ENCODE measurements around the gene MEOX1. TPM values are rescaled to one million over a fixed set of nuclear protein-coding genes. Genes with fewer than 3 reads are reported as not detected.

MEOX1 gene
- total and polyA plus RNA-seq, 2 experiments from 2014 or later = 0.32 to 1.0 TPM

DNA sequence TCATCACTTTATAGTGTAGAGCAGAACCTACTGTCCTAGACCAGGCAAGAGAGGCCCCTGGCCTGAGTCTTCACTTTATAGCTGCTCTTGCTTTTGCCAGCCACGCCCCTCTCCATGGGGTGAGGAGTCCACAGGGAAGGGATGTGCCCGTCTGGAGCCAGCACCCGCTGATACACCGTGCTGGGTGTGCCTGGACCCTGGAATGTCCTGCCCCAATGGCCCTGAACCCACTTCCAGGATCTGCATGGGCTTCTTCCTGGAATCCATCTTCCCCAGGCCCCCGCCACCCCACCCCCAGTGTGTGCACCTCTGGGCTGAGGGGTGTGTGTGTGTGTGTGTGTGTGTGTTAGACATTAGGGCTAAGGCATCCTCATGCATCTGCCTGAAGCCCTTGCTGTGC, 44.9 kb downstream of the MEOX1 start:
- TF ChIP-seq, protein P1, sequence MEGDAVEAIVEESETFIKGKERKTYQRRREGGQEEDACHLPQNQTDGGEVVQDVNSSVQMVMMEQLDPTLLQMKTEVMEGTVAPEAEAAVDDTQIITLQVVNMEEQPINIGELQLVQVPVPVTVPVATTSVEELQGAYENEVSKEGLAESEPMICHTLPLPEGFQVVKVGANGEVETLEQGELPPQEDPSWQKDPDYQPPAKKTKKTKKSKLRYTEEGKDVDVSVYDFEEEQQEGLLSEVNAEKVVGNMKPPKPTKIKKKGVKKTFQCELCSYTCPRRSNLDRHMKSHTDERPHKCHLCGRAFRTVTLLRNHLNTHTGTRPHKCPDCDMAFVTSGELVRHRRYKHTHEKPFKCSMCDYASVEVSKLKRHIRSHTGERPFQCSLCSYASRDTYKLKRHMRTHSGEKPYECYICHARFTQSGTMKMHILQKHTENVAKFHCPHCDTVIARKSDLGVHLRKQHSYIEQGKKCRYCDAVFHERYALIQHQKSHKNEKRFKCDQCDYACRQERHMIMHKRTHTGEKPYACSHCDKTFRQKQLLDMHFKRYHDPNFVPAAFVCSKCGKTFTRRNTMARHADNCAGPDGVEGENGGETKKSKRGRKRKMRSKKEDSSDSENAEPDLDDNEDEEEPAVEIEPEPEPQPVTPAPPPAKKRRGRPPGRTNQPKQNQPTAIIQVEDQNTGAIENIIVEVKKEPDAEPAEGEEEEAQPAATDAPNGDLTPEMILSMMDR (IDR thresholded peaks at IDR 0.05; ENCODE audit: low read depth, low read length) = no peak
- no peak overlapping the region for H3K4me3 ChIP-seq
- no peaks in the 10 kb centered on the region for H3K36me3 ChIP-seq
- H3K27ac ChIP-seq = no peak overlapping the region
- no peaks in the 10 kb centered on the region for H3K4me1 ChIP-seq (ENCODE audit: low read depth)
- no peak for DNase-seq (ENCODE audit: low read depth in 1 of 2, low spot score in 1 of 2)
- no peaks in the 10 kb centered on the region for H3K27me3 ChIP-seq
- no peaks in the 10 kb centered on the region for H3K9me3 ChIP-seq (ENCODE audit: low read depth)

DNA sequence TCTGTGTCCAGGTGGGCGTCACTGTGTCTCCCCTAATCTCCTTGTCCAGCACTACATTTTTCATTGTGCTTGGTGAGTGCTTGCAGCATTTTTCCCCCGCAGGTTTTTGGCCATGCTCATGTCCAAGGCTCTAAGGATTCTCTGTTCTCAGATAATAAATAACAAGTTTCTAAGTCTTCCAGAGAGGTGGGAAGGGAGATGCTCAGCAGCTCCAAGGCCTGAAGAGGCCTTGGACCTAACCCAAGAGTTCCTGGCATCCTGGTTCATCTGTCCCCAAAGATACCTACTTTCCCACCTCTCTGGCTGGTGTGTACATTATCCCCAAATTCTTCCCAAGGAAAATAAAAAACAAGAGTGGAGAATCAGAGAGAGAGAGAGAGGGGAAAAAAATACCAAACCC, 45.3 kb downstream of the MEOX1 start:
- TF ChIP-seq, protein P1 (IDR thresholded peaks at IDR 0.05; ENCODE audit: low read depth, low read length) = no peak
- Histone ChIP-seq H3K27ac (no peak overlapping the region), H3K4me1 (ENCODE audit: low read depth) (no peaks in the 10 kb centered on the region), H3K4me3 (no peak overlapping the region), H3K36me3 (no peaks in the 10 kb centered on the region), H3K9me3 (ENCODE audit: low read depth) (no peaks in the 10 kb centered on the region), H3K27me3 (no peaks in the 10 kb centered on the region)
- DNase-seq (ENCODE audit: low read depth in 1 of 2, low spot score in 1 of 2) = no peak

DNA sequence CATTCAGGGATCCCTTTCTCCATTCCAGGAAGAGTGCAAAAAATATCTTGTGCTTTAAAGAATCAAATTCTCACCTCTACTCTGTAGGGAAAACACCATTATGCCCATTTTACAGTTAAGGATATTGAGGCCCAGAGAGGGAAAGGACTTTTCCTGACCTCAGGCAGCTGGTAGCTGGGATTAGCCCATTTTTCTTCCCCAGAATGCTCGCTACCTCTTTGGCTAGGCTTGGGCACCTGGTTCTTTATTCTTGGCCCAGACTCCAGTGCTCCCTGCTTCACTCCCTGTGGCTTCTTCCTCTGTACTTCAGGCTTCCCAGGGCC, 45.7 kb downstream of the MEOX1 start:
- no peak for DNase-seq (ENCODE audit: low read depth in 1 of 2, low spot score in 1 of 2)
- no peaks in the 10 kb centered on the region for H3K27me3 ChIP-seq
- no peaks in the 10 kb centered on the region for H3K4me1 ChIP-seq (ENCODE audit: low read depth)
- H3K27ac ChIP-seq = no peak overlapping the region
- no peak overlapping the region for H3K4me3 ChIP-seq
- no peaks in the 10 kb centered on the region for H3K9me3 ChIP-seq (ENCODE audit: low read depth)
- no peaks in the 10 kb centered on the region for H3K36me3 ChIP-seq
- TF ChIP-seq, protein P1 (IDR thresholded peaks at IDR 0.05; ENCODE audit: low read depth, low read length) = no peak

DNA sequence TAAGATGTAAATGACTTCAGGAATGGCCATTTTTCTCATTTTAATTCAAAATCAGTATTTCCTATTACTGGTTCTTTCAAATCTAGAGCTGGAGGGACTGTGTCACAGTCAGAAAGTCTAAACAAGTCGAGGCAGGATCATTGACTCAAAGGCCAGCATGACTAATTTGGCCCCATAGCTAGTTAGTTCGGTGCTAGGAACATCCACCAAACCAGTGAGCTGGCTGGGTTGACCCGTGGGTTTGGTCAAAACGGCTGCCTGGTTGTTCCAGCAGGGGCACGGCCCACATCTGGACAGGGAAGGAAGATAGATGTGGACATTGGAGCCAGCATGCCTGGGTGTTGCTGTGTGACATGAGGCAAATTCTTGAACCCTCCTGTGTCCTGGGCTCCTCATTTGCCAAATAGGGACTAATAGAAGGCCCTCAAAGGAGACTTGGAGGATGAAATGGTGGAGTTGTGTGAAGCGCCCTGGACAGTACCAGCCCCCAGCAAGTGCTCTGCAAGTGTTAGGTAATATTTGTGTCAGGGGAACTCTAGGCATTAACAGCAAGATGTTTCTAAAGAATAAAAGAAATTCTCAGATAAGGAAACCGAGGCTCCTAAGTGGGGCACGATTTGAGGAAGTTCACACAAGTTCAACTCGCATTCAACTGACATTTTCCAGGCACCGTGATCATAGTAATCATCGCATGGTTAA, 46.2 kb downstream of the MEOX1 start:
- Histone ChIP-seq H3K36me3 (no peaks in the 10 kb centered on the region), H3K27ac (no peak overlapping the region), H3K4me1 (ENCODE audit: low read depth) (no peaks in the 10 kb centered on the region), H3K4me3 (no peak overlapping the region), H3K9me3 (ENCODE audit: low read depth) (no peaks in the 10 kb centered on the region), H3K27me3 (no peaks in the 10 kb centered on the region)
- TF ChIP-seq, protein P1 (IDR thresholded peaks at IDR 0.05; ENCODE audit: low read depth, low read length) = no peak
- no peak for DNase-seq (ENCODE audit: low read depth in 1 of 2, low spot score in 1 of 2)

DNA sequence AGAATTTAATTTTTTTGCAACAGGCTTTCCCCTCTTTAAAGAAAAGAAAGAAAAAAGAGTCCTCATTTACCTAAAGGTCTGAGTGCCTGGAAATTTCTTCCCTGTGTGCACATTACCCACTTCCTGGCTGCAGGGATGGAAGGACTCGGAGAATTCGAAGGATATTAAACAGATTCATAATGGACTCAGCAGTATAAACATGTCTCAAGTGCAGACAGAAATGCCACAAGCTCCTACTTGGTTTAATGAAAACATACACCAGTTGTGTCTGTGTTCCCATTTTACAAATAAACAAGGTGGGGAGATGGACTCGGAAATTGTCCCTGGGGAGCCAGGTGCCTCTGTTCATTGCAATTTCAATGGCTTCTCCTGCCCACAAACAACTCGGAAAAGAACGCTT, 47.2 kb downstream of the MEOX1 start:
- Histone ChIP-seq H3K36me3 (no peaks in the 10 kb centered on the region), H3K4me3 (no peak overlapping the region), H3K9me3 (ENCODE audit: low read depth) (no peaks in the 10 kb centered on the region), H3K4me1 (ENCODE audit: low read depth) (no peaks in the 10 kb centered on the region), H3K27me3 (no peaks in the 10 kb centered on the region), H3K27ac (no peak overlapping the region)
- TF ChIP-seq, protein P1 (IDR thresholded peaks at IDR 0.05; ENCODE audit: low read depth, low read length) = no peak
- DNase-seq (ENCODE audit: low read depth in 1 of 2, low spot score in 1 of 2) = no peak

All from cardiac muscle cell (in vitro differentiated cells and primary cell).